MG63 (cell line): ENCODE measurements around the gene NBPF12. TPM values are rescaled to one million over a fixed set of nuclear protein-coding genes. Genes with fewer than 3 reads are reported as not detected.
"Not testable (repeated sequence)": the region's sequence is repeated elsewhere in the genome, so short reads cannot be mapped to it uniquely, and the experiment has no call there.

Experiments
- DNase-seq: peaks from one replicate; pipeline ENCODE4 v3.0.0-alpha.2; 2020
- H3K27me3 ChIP-seq: fragments of 250-450 bp; sonication (Bioruptor Pico); 2 replicates; pipeline ENCODE4 v1.5.1; 2020; ENCODE audit warnings: mild to moderate bottlenecking, moderate library complexity
- H3K36me3 ChIP-seq: fragments of 250-450 bp; sonication (Bioruptor Pico); 2 replicates; pipeline ENCODE4 v1.5.1; 2020; ENCODE audit warnings: mild to moderate bottlenecking, moderate library complexity
- H3K4me3 ChIP-seq: fragments of 250-450 bp; sonication (Bioruptor Pico); 2 replicates; pipeline ENCODE4 v1.5.1; 2020; ENCODE audit warnings: mild to moderate bottlenecking, moderate library complexity
- H3K9me3 ChIP-seq: fragments of 250-450 bp; sonication (Bioruptor Pico); 2 replicates; pipeline ENCODE4 v1.5.1; 2020; ENCODE audit warnings: mild to moderate bottlenecking, moderate library complexity
- total RNA-seq: library from RNA; depleted of rRNA; stranded (reverse); fragments of >200 nt; shearing (Covaris generic); gene quantifications from 2 replicates; pipeline ENCODE4 v1.2.3, GENCODE V29; 2014; ENCODE audit warnings: low replicate concordance; rRNA removed

Gene NBPF12
- total RNA-seq, 1 experiment from 2014 or later: 1.2 TPM

GRCh38 chr1:146964340-146964739 lies 26.2 kb downstream of the NBPF12 start:
- H3K4me3 ChIP-seq, DNase-seq, H3K36me3 ChIP-seq: not testable (repeated sequence)

DNA sequence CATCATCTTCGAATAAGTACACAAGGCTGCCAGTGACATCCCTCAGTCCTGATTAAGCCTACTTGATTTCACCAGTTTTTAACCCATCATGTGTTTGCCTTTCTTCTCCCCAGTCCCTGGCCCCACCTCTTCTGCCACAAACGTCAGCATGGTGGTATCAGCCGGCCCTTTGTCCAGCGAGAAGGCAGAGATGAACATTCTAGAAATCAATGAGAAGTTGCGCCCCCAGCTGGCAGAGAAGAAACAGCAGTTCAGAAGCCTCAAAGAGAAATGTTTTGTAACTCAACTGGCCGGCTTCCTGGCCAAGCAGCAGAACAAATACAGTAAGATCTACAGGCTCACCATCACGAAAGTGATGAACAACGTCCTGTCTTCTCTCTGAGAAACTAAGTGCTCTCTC lies 28.2 kb downstream of the NBPF12 start:
- H3K36me3 ChIP-seq, H3K9me3 ChIP-seq, DNase-seq, H3K4me3 ChIP-seq, H3K27me3 ChIP-seq: not testable (repeated sequence)

More at GRCh38 chr1:146964340-146964739, 26.2 kb downstream of the NBPF12 start:
- H3K9me3 ChIP-seq, H3K27me3 ChIP-seq: not testable (repeated sequence)

GRCh38 chr1:146970656-146971055 lies 32.5 kb downstream of the NBPF12 start:
- not testable (repeated sequence) for H3K36me3 ChIP-seq, H3K9me3 ChIP-seq, H3K27me3 ChIP-seq, DNase-seq, H3K4me3 ChIP-seq

DNA sequence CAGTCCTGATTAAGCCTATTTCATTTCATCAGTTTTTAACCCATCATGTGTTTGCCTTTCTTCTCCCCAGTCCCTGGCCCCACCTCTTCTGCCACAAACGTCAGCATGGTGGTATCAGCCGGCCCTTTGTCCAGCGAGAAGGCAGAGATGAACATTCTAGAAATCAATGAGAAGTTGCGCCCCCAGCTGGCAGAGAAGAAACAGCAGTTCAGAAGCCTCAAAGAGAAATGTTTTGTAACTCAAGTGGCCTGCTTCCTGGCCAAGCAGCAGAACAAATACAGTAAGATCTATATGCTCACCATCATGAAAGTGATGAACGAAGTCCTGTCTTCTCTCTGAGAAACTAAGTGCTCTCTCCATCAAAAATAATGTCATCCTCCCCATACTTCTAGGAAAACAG lies 34.6 kb downstream of the NBPF12 start:
- not testable (repeated sequence) for H3K36me3 ChIP-seq, H3K27me3 ChIP-seq, DNase-seq, H3K4me3 ChIP-seq, H3K9me3 ChIP-seq

DNA sequence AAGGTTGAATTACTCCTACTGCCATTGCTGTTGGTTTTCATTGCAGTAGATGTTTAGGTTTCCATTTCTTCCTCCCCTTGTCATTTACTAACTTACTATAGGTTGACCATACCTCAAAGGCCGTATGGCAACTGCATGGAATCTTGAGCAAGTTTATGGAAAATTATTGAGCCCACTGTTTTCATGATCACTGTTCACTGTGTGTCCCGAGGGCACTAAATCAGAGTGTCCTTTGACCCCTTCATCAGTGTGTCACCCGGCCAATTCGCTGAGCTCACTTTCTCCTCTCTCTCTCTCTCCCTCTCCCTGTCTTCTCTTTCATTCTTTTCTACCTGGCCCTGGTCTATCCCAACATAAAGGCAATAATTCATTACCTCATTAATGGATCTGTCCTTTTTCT lies 47.7 kb downstream of the NBPF12 start:
- not testable (repeated sequence) for H3K4me3 ChIP-seq, DNase-seq, H3K27me3 ChIP-seq, H3K9me3 ChIP-seq, H3K36me3 ChIP-seq

DNA sequence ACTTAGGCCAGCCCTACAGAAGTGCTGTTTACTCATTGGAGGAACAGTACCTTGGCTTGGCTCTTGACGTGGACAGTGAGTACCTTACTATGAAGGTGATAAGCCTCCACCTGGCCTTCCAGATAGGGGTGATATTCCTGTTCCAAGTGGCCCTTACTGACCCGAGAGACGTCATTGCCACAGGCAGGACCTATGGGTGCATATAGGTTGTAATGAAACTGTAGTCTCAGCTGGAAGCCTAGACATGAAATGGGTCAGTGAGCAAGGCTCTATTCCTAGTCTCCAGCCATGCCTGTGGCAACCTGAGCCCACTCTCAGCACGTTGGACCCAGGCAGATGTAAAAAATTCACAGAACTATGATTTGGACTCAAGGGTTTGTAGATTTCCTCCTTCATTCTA lies 48.3 kb downstream of the NBPF12 start:
- H3K36me3 ChIP-seq, H3K27me3 ChIP-seq, DNase-seq, H3K4me3 ChIP-seq, H3K9me3 ChIP-seq: not testable (repeated sequence)

- not testable (repeated sequence) for H3K4me3 ChIP-seq, DNase-seq, H3K9me3 ChIP-seq, H3K36me3 ChIP-seq, H3K27me3 ChIP-seq
Observed at GRCh38 chr1:146987502-146987901, 49.4 kb downstream of the NBPF12 start.

- not testable (repeated sequence) for DNase-seq, H3K4me3 ChIP-seq, H3K36me3 ChIP-seq, H3K9me3 ChIP-seq, H3K27me3 ChIP-seq
Observed at GRCh38 chr1:146989455-146989854, 51.3 kb downstream of the NBPF12 start.

DNA sequence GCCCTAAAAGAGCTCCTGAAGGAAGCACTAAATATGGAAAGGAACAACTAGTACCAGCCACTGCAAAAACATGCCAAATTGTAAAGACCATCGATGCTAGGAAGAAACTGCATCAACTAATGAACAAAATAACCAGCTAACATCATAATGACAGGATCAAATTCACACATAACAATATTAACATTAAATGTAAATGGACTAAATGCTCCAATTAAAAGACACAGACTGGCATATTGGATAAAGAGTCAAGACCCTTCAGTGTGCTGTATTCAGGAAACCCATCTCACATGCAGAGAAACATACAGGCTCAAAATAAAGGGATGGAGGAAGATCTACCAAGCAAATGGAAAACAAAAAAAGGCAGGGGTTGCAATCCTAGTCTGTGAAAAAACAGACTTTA lies 70.4 kb downstream of the NBPF12 start:
- not testable (repeated sequence) for H3K4me3 ChIP-seq, H3K36me3 ChIP-seq, H3K27me3 ChIP-seq, DNase-seq, H3K9me3 ChIP-seq

DNA sequence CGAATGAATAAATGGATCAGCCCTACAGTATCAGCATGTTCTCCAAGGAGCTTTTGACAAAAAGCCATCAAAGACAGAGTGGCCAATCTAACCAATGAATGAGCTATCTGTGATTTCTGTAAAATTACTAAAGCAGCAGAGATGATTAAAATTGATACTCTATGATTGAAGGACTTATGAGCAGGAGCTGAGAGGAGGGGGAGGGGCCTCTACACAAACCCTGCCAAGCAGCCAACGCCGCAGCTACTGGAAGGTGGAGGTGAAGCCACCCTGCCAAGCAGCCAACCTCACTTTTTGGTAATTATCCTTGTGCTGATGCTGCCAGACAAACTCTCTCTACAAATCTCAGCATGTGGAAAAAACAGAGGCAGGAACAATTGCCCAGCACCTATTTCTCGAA lies 88.9 kb downstream of the NBPF12 start:
- H3K9me3 ChIP-seq, H3K27me3 ChIP-seq, DNase-seq, H3K36me3 ChIP-seq, H3K4me3 ChIP-seq: not testable (repeated sequence)

DNA sequence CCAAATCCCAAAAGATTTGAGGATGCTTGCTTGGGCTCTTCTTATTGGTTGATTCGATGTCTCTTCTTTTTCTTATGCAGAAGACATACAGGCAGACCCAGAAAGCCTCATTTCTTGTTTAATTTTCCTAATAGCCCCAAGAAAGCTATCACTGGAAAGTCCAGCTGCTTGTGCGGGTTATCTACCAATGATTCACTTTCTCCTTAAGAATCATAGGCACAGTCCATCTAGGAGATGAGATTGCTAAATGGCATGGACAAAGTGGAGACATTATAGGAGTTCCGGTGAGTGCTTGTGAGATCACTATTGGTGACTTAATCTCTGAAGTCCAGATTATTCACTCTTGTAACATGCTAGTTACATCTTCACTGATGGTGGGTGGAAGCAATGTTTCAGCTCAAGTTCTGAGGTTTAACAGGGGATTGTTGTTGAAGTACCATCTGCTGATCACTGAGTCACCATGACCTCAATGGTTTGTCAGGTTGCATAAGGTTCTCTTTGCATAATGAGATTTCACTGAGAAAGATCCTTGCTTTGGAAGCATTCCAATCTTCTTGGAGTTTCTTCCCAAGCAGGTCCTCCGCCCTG lies 92.0 kb downstream of the NBPF12 start:
- H3K4me3 ChIP-seq, DNase-seq, H3K27me3 ChIP-seq, H3K9me3 ChIP-seq, H3K36me3 ChIP-seq: not testable (repeated sequence)

- no peaks in the 10 kb centered on the region for H3K36me3 ChIP-seq
- H3K27me3 ChIP-seq: peaks cover 10% of the 10 kb centered on the region
- H3K9me3 ChIP-seq: no peaks in the 10 kb centered on the region
- DNase-seq: no peak
- H3K4me3 ChIP-seq: no peak overlapping the region
Observed at GRCh38 chr1:147039916-147040315, 101.8 kb downstream of the NBPF12 start.

DNA sequence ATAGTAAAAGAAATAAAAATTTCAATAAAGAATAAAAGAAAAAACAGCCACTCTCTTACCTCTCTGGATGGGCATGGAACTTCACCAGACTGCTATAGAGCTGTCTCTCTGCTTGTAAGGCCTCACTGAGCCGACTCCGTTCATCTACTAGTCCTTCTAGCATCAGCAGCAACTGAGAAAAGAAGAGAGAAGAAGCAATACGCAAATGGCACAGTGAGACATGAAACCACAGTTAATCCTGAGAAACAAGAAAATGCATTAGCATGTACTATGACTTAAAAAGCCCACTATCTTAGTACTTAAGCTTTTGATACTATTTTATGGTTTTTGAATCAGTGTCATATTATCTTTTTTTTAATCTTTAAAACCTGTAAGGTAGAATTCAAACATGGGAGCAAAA lies 104.8 kb downstream of the NBPF12 start:
- not testable (repeated sequence) for H3K27me3 ChIP-seq, DNase-seq, H3K36me3 ChIP-seq, H3K4me3 ChIP-seq, H3K9me3 ChIP-seq

DNA sequence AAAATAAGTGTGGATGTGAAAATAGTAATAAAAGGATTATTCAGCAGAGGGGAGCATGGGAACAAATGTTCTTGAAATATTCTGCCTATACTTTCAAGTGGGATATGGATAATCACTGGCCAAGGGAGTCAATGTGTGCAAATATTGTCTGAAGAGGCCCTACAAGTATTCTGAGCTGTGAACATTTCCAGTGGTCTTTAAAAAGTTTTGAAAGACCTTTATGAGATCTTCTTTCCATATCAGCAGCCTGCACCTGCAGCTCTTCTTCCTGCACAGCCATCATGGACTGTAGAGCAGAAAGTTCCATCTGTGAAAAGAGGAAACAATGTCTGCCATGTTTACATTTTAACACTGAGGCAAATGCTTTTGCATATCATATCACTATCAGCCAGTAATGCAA lies 106.4 kb downstream of the NBPF12 start:
- DNase-seq, H3K36me3 ChIP-seq, H3K9me3 ChIP-seq, H3K4me3 ChIP-seq, H3K27me3 ChIP-seq: not testable (repeated sequence)

Other genes starting within 250 kb of the NBPF12 start
- gene PRKAB2, start 234.1 kb downstream of the NBPF12 start, total RNA-seq: 9.5 and 16.0 TPM in 2 replicates